Caco-2 (cell line): Measurements from ENCODE around the gene HACD1. TPM values are rescaled to one million over a fixed set of nuclear protein-coding genes. Genes with fewer than 3 reads are reported as not detected.

Source experiments
- BruUV-seq: library from RNA; stranded (reverse); fragments of 400-500 nt; replicated peaks from 2 replicates; lab custom pipeline; 2021; lab: Mats Ljungman, UMichigan
- CTCF ChIA-PET: fragments of 300-600 bp; sonication (Branson Sonifier 250); formaldehyde crosslinking; loops from one replicate; lab custom pipeline; 2022; ENCODE audit warnings: antibody characterized with exemption; lab: Charles Lee
- POLR2A ChIA-PET: fragments of 300-600 bp; sonication (Branson Sonifier 250); formaldehyde crosslinking; loops from one replicate; lab custom pipeline; 2022; ENCODE audit warnings: antibody characterized with exemption; lab: Charles Lee
- DNase-seq, 2 experiments: peaks; one replicate each; pipeline versions ENCODE4 v3.0.0 to v3.0.0-alpha.2; 2020 to 2022
- H3K27me3 ChIP-seq: replicated peaks from 2 replicates; pipeline ENCODE4 v1.6.0; 2011; ENCODE audit warnings: low read length; ENCODE audit not compliant: control insufficient read depth, insufficient read depth
- H3K36me3 ChIP-seq: 2 replicates; pipeline ENCODE4 v1.5.1; 2011; ENCODE audit warnings: low read length; ENCODE audit not compliant: control insufficient read depth, insufficient read depth
- H3K4me1 ChIP-seq: fragments of 250-450 bp; sonication (Bioruptor Pico); 2 replicates; pipeline ENCODE4 v1.5.1; 2020; ENCODE audit warnings: mild to moderate bottlenecking
- H3K4me3 ChIP-seq: 2 replicates; pipeline ENCODE4 v1.5.1; 2011; ENCODE audit warnings: low read depth, mild to moderate bottlenecking, control low read depth, low read length
- H3K9me3 ChIP-seq: fragments of 250-450 bp; sonication (Bioruptor Pico); 2 replicates; pipeline ENCODE4 v1.5.1; 2020; ENCODE audit warnings: mild to moderate bottlenecking, moderate library complexity
- H3K27ac Mint-ChIP-seq: one replicate; pipeline ENCODE4 v1.8.0; 2022; ENCODE audit warnings: mixed read lengths; ENCODE audit not compliant: unreplicated experiment
- H3K27me3 Mint-ChIP-seq: one replicate; pipeline ENCODE4 v1.8.0; 2022; ENCODE audit warnings: mixed read lengths; ENCODE audit not compliant: insufficient read depth, unreplicated experiment
- H3K36me3 Mint-ChIP-seq: one replicate; pipeline ENCODE4 v1.8.0; 2022; ENCODE audit warnings: mild to moderate bottlenecking, mixed read lengths; ENCODE audit not compliant: insufficient read depth, unreplicated experiment
- H3K4me1 Mint-ChIP-seq: one replicate; pipeline ENCODE4 v1.8.0; 2022; ENCODE audit warnings: low read depth, mixed read lengths; ENCODE audit not compliant: unreplicated experiment
- H3K4me3 Mint-ChIP-seq: one replicate; pipeline ENCODE4 v1.8.0; 2022; ENCODE audit warnings: mild to moderate bottlenecking, moderate library complexity, mixed read lengths; ENCODE audit not compliant: unreplicated experiment
- H3K9me3 Mint-ChIP-seq: one replicate; pipeline ENCODE4 v1.8.0; 2022; ENCODE audit warnings: mixed read lengths; ENCODE audit not compliant: unreplicated experiment
- CTCF ChIP-seq, 2 experiments: fragments of 200-600 bp in 1 of 2; IDR thresholded peaks; 1 replicate in 1 of 2; 2 replicates in 1 of 2; pipeline versions ENCODE4 v1.5.1 to v1.8.0; 2011 to 2022; ENCODE audit warnings: antibody characterized with exemption in 1 of 2, control low read depth in 1 of 2, inconsistent platforms in 1 of 2, low read depth in 1 of 2, low read length in 1 of 2, mild to moderate bottlenecking in 1 of 2, moderate library complexity in 1 of 2; ENCODE audit not compliant: insufficient read depth in 1 of 2, severe bottlenecking in 1 of 2, unreplicated experiment in 1 of 2
- intact Hi-C: fragments of 100-400 bp; cut with micrococcal nuclease; formaldehyde crosslinking; loops from one replicate; pipeline ENCODE4 v1.10.0; 2022; ENCODE audit not compliant: unreplicated experiment
- total RNA-seq: library from RNA; stranded (reverse); gene quantifications from 2 replicates; pipeline ENCODE4 v1.2.3, GENCODE V29; 2022

The HACD1 gene
- total RNA-seq, 1 experiment from 2014 or later: 47.8 TPM

GRCh38 chr10:17655567-17656146 lies 38.5 kb upstream of the HACD1 start:
- no TSS peak for BruUV-seq
- POLR2A ChIA-PET: interaction anchor here (0.7 kb wide), 1 partner anchor 11 kb away, joined by 10 read pairs; no protein-coding TSS in a partner anchor
- H3K9me3 ChIP-seq: peaks cover 4% of the 10 kb centered on the region; the same call in 1 of the 2 replicates

GRCh38 chr10:17655009-17655408 lies 37.8 kb upstream of the HACD1 start:
- peaks cover 53% of the 10 kb centered on the region for H3K4me1 ChIP-seq
- no peaks in the 10 kb centered on the region for H3K27me3 ChIP-seq
- Mint-ChIP-seq H3K4me1 (peaks cover 35% of the 10 kb centered on the region), H3K4me3 (no peak overlapping the region), H3K9me3 (no peaks in the 10 kb centered on the region), H3K27me3 (no peaks in the 10 kb centered on the region), H3K36me3 (peaks cover 20% of the 10 kb centered on the region), H3K27ac (no peak overlapping the region)
- no peak for DNase-seq
- TF ChIP-seq CTCF (IDR thresholded peaks at IDR 0.05; ENCODE audit: insufficient read depth in 1 of 2, low read depth in 1 of 2, low read length in 1 of 2, severe bottlenecking in 1 of 2, unreplicated experiment in 1 of 2): no peak
- BruUV-seq: no TSS peak
- ChIA-PET CTCF (no interaction called here), POLR2A (no interaction called here)
- H3K4me3 ChIP-seq: no peak overlapping the region
- intact Hi-C loops: loop anchor here (1.0 kb wide), 1 partner anchor 11 kb away; the partner anchor contains the start of gene STAM
- H3K9me3 ChIP-seq: peaks cover 4% of the 10 kb centered on the region; the same call in 1 of the 2 replicates
- 0 out of 2 replicates have a peak, but pooled peaks cover 1% of the 10 kb centered on the region for H3K36me3 ChIP-seq

More at GRCh38 chr10:17655567-17656146, 38.5 kb upstream of the HACD1 start:
- TF ChIP-seq CTCF (IDR thresholded peaks at IDR 0.05; ENCODE audit: insufficient read depth in 1 of 2, low read depth in 1 of 2, low read length in 1 of 2, severe bottlenecking in 1 of 2, unreplicated experiment in 1 of 2): no peak
- Histone ChIP-seq H3K4me3 (no peak overlapping the region), H3K36me3 (0 out of 2 replicates have a peak, but pooled peaks cover 1% of the 10 kb centered on the region), H3K4me1 (peaks cover 47% of the 10 kb centered on the region), H3K27me3 (no peaks in the 10 kb centered on the region)
- Mint-ChIP-seq H3K9me3 (no peaks in the 10 kb centered on the region), H3K27ac (peak overlapping the region; percentile 90), H3K36me3 (peaks cover 19% of the 10 kb centered on the region), H3K27me3 (no peaks in the 10 kb centered on the region), H3K4me1 (peaks cover 35% of the 10 kb centered on the region), H3K4me3 (peak overlapping the region; percentile 47)
- CTCF ChIA-PET: no interaction called here
- DNase-seq: no peak
- intact Hi-C loops: loop anchor here (1.0 kb wide), 1 partner anchor 11 kb away; the partner anchor contains the start of gene STAM

GRCh38 chr10:17652585-17652984 lies 35.4 kb upstream of the HACD1 start:
- CTCF ChIA-PET: no interaction called here
- 0 out of 2 replicates have a peak, but pooled peaks cover 1% of the 10 kb centered on the region for H3K36me3 ChIP-seq
- no peak for TF ChIP-seq CTCF (IDR thresholded peaks at IDR 0.05; ENCODE audit: insufficient read depth in 1 of 2, low read depth in 1 of 2, low read length in 1 of 2, severe bottlenecking in 1 of 2, unreplicated experiment in 1 of 2)
- no peak overlapping the region for H3K4me3 Mint-ChIP-seq
- H3K4me1 ChIP-seq: peaks cover 56% of the 10 kb centered on the region
- no peak for DNase-seq
- H3K4me3 ChIP-seq: no peak overlapping the region
- POLR2A ChIA-PET: interaction anchor here (0.7 kb wide), 1 partner anchor 959 kb away, joined by 3 read pairs; no protein-coding TSS in a partner anchor
- no peaks in the 10 kb centered on the region for H3K9me3 Mint-ChIP-seq
- H3K9me3 ChIP-seq: peaks cover 4% of the 10 kb centered on the region; the same call in 1 of the 2 replicates
- H3K27me3 Mint-ChIP-seq: no peaks in the 10 kb centered on the region
- no TSS peak for BruUV-seq
- peaks cover 35% of the 10 kb centered on the region for H3K4me1 Mint-ChIP-seq
- H3K27me3 ChIP-seq: no peaks in the 10 kb centered on the region
- H3K27ac Mint-ChIP-seq: peak overlapping the region; percentile 45
- intact Hi-C loops: loop anchor here (5.0 kb wide), 1 partner anchor 55 kb away; no protein-coding TSS in a partner anchor
- peaks cover 32% of the 10 kb centered on the region for H3K36me3 Mint-ChIP-seq
